ENCODE measurements around the gene CDRT15. TPM values are rescaled to one million over a fixed set of nuclear protein-coding genes. Genes with fewer than 3 reads are reported as not detected.
"Not testable (repeated sequence)": the region's sequence is repeated elsewhere in the genome, so short reads cannot be mapped to it uniquely, and the experiment has no call there.

CDRT15 gene
- total RNA-seq, 2 experiments from 2014 or later, result not detected

DNA sequence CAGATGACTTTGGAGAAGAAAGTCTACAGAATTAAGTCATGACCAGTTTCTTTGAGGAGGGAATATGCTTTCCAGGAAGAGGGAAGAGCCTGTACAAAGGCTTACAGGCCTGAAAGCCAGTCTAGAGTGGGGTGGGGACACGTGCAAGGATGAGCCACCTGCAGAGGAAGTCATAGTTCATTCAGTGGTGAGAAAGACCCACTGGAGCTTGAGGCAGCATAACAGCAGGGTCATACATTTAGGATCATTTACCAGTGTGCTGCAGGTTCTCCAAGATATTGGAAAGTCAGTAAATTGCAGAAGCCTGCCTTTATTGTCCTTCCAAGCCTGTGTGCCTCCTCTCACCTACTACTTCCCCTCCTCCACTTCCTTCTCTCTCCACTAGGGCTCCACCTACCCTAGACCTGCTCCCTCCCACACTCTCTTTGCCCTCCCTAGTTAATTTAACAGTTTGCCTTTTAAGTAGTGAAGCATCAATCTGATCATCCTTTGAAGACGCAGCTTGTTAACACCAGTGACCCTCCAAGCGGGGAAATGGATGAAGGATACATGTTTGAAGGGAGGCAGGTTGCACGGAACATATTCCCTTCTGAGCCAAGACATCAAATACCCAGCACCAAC lies 40.2 kb downstream of the CDRT15 start:
- H3K36me3 Mint-ChIP-seq (ENCODE audit: low read depth), result peaks cover 61% of the 10 kb centered on the region
- CTCF ChIA-PET, result interaction anchor here (1.4 to 1.7 kb wide), 2 partner anchors 10 to 105 kb away, joined by 3 to 5 read pairs; partner anchors contain the start of gene HS3ST3B1
- no peaks in the 10 kb centered on the region for H3K27me3 Mint-ChIP-seq
- POLR2A ChIA-PET, result no interaction called here
- peak overlapping the region; percentile 88 for H3K27ac Mint-ChIP-seq
- H3K9me3 Mint-ChIP-seq, result peaks cover 4% of the 10 kb centered on the region
- H3K4me1 Mint-ChIP-seq, result peaks cover 84% of the 10 kb centered on the region
- peak overlapping the region; percentile 20 for H3K4me3 Mint-ChIP-seq
- no peak for DNase-seq

DNA sequence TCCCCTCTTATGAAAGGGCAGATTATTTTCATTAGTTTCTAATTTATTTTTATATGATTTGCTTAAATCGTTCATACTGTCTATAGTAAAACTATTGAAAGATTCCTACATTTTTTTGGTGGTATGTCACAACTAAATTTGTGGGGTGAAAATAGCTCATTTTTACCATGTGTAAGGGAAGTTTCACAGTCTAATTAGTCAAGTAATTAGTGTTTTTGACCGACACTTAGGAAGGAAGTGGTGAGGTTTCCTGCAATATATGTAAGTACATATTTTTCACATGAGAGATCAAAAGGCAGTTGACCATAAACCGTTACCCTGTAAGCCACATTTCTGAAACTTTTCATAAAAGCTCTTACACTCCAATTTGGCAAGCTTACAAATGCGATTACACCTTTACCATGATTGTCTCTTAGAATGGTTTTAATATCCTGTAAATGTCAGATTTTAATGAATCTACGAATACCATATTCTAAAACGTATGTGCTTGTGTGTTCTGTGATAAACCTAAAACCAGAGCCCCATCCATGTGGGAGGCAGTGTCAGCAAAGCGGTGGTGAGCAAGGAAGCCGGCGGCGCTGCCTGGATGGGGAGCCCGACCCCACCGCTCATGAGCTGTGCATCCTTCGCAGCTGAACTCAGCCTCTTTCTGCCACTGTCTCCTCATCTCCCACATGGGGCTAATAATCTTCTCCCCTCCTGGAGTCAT lies 43.9 kb downstream of the CDRT15 start:
- Mint-ChIP-seq H3K4me1 (peaks cover 66% of the 10 kb centered on the region), H3K36me3 (ENCODE audit: low read depth) (peaks cover 47% of the 10 kb centered on the region), H3K9me3 (peaks cover 11% of the 10 kb centered on the region), H3K27ac (peak overlapping the region; percentile 81), H3K4me3 (peak overlapping the region; percentile 42)
- POLR2A ChIA-PET, DNase-seq, CTCF ChIA-PET, H3K27me3 Mint-ChIP-seq: not testable (repeated sequence)

DNA sequence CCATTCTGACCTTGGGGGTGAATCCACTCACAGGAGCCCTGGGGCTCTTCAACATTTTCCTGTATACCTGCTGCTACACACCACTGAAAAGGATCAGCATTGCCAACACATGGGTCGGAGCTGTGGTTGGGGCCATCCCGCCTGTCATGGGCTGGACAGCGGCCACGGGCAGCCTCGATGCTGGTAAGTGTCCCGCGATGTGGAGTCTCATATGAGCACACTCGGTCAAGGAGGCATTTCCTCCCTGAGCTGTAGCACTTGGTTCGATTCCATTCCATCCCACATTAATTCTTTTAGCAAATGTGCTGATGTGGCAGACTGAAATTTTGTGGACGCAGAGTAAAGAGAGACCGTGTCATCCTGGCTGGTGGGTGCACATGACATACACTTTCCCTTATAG lies 44.6 kb downstream of the CDRT15 start:
- peaks cover 41% of the 10 kb centered on the region for H3K36me3 Mint-ChIP-seq (ENCODE audit: low read depth)

DNA sequence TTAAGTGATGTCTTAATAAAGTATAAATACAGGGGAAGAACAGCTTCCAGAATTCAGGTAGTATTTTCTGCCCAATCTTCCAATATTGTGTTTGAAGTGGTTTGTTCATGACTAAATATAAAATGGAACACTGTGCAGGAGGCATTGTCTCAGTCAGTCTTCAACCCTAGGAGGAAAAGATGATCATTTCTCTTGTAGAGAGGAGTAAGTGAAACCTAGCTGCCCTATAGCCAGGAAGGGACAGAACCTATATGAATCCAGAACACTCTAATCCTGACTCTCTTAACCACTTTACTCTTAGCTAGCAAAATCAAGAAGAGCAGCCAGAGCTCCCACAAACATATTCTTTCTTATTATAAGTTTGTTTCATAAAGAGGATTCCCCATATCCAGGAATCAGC lies 45.2 kb downstream of the CDRT15 start:
- H3K36me3 Mint-ChIP-seq (ENCODE audit: low read depth), result peaks cover 36% of the 10 kb centered on the region
- H3K9me3 Mint-ChIP-seq, result peaks cover 11% of the 10 kb centered on the region
- DNase-seq, POLR2A ChIA-PET, CTCF ChIA-PET, H3K4me3 Mint-ChIP-seq, H3K27me3 Mint-ChIP-seq: not testable (repeated sequence)
- H3K27ac Mint-ChIP-seq, result peak overlapping the region; percentile 31
- peaks cover 52% of the 10 kb centered on the region for H3K4me1 Mint-ChIP-seq

More for the DNA sequence above, 44.6 kb downstream of the CDRT15 start:
- peak overlapping the region; percentile 77 for H3K27ac Mint-ChIP-seq
- H3K27me3 Mint-ChIP-seq, DNase-seq, POLR2A ChIA-PET, CTCF ChIA-PET: not testable (repeated sequence)
- peaks cover 58% of the 10 kb centered on the region for H3K4me1 Mint-ChIP-seq
- peak overlapping the region; percentile 42 for H3K4me3 Mint-ChIP-seq
- peaks cover 11% of the 10 kb centered on the region for H3K9me3 Mint-ChIP-seq

DNA sequence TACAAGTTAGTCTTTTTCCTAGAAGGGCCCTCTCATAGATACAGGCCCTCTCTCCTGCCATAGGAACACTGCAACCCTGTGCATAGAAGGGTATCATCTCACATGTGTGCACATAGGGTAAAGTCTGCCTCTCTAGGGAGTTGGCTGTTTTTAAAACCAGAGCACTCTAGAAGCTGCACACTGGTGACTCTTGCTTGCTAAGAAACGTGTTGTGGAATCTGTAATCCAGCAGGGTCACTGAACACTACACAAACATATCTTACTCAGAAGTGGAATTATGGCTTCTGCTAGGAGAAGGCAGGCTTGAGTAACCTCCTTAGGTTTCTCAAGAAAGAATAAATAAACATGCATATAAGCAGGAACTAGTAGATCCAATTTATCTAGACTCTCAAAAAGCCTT lies 45.9 kb downstream of the CDRT15 start:
- DNase-seq, H3K4me3 Mint-ChIP-seq, H3K27ac Mint-ChIP-seq, CTCF ChIA-PET, POLR2A ChIA-PET, H3K27me3 Mint-ChIP-seq: not testable (repeated sequence)
- peaks cover 11% of the 10 kb centered on the region for H3K9me3 Mint-ChIP-seq
- peaks cover 45% of the 10 kb centered on the region for H3K4me1 Mint-ChIP-seq
- H3K36me3 Mint-ChIP-seq (ENCODE audit: low read depth), result peaks cover 30% of the 10 kb centered on the region

- H3K9me3 Mint-ChIP-seq, POLR2A ChIA-PET, H3K27ac Mint-ChIP-seq, H3K4me3 Mint-ChIP-seq, H3K27me3 Mint-ChIP-seq, DNase-seq, CTCF ChIA-PET: not testable (repeated sequence)
- Mint-ChIP-seq H3K36me3 (ENCODE audit: low read depth) (peaks cover 18% of the 10 kb centered on the region), H3K4me1 (peaks cover 17% of the 10 kb centered on the region)
Measured at GRCh38 chr17:14186443-14186842, 50.2 kb downstream of the CDRT15 start.

Other genes with a start within 250 kb of the CDRT15 start
- 10 to 100 TPM; 24.0 to 29.6 TPM for gene COX10, start 167.4 kb downstream of the CDRT15 start, total RNA-seq
- gene HS3ST3B1, start 64.2 kb upstream of the CDRT15 start, total RNA-seq, result 10 to 100 TPM; 11.5 to 11.9 TPM